DND-41 (cell line): ENCODE data around the gene B3GNT4.

Experiments
- CTCF ChIP-seq: IDR thresholded peaks from 2 replicates; pipeline ENCODE4 v1.5.1; 2012; ENCODE audit warnings: borderline replicate concordance, low read length, moderate library complexity, mild to moderate bottlenecking; ENCODE audit not compliant: poor library complexity, severe bottlenecking; ENCODE audit errors: extremely low read depth
- EZH2 ChIP-seq: IDR thresholded peaks from 3 replicates; pipeline ENCODE4 v1.6.1; 2012; ENCODE audit warnings: borderline replicate concordance, low read depth, mild to moderate bottlenecking, moderate library complexity, low read length, inconsistent platforms; ENCODE audit not compliant: severe bottlenecking

GRCh38 chr12:122195405-122195804 is 8.1 kb upstream of the B3GNT4 start:
- TF ChIP-seq CTCF, result no peak
- no peak for TF ChIP-seq EZH2
